Ovary (tissue), 9 donors: ENCODE results near the gene BAHCC1. TPM values are rescaled to one million over a fixed set of nuclear protein-coding genes. Genes with fewer than 3 reads are reported as not detected.

ENCODE experiments used
- DNase-seq, 5 donors: peaks; one replicate each; pipeline ENCODE4 v3.0.0-alpha.2; 2019 to 2020
- H3K27ac ChIP-seq, 2 donors: fragments of 200-600 bp; one replicate each; pipeline versions ENCODE4 v1.5.1 to v1.8.0; 2019 to 2022
- H3K27me3 ChIP-seq: fragments of 200-600 bp; one replicate; pipeline ENCODE4 v1.8.0; 2022
- H3K36me3 ChIP-seq: fragments of 200-600 bp; sonication (generic); one replicate; pipeline ENCODE4 v1.5.1; 2019
- H3K4me1 ChIP-seq: one replicate; pipeline ENCODE4 v1.8.1; 2013; ENCODE audit warnings: mild to moderate bottlenecking, moderate library complexity; ENCODE audit not compliant: insufficient read depth
- H3K4me3 ChIP-seq: fragments of 200-600 bp; sonication (generic); one replicate; pipeline ENCODE4 v1.5.1; 2017
- H3K9me3 ChIP-seq, 2 donors: fragments of 200-600 bp in 1 of 2; sonication (generic) in 1 of 2; one replicate each; pipeline versions ENCODE4 v1.5.1 to v1.8.1; 2013 to 2019; ENCODE audit warnings: mild to moderate bottlenecking in 1 of 2, moderate library complexity in 1 of 2
- CTCF ChIP-seq, 3 donors: fragments of 450-650 bp in 2 of 3; fragments of 200-600 bp in 1 of 3; IDR thresholded peaks; one replicate each; pipeline versions ENCODE4 v1.5.1 to v1.8.0; 2016 to 2022; ENCODE audit warnings: antibody characterized with exemption in 3 of 3, mild to moderate bottlenecking in 1 of 3
- EP300 ChIP-seq: sonication (generic); formaldehyde crosslinking; IDR thresholded peaks from one replicate; pipeline ENCODE4 v1.6.1; 2017; ENCODE audit warnings: antibody characterized with exemption
- POLR2A ChIP-seq: fragments of 450-650 bp; IDR thresholded peaks from one replicate; pipeline ENCODE4 v1.6.1; 2017; ENCODE audit warnings: antibody characterized with exemption, mild to moderate bottlenecking, moderate library complexity
- WGBS, 3 donors: extraction: QIAGEN DNeasy Blood & Tissue Kit in 1 of 3; methylation state at CpG; one replicate each; pipeline versions ENCODE4 v1.1.5 to v1.1.7; 2013 to 2017; 5-methylcytosine and 5-hydroxymethylcytosine counted together
- intact Hi-C, 4 donors: fragments of 100-400 bp; cut with DNase I; formaldehyde crosslinking; loops; one replicate each; pipeline versions ENCODE4 v1.11.0 to v1.15.1; 2022 to 2023
- polyA plus RNA-seq, 2 donors: library from polyadenylated mRNA; stranded (reverse); fragments of 200-250 nt in 1 of 2; fragments of 350-450 nt in 1 of 2; fragmentation: Illumina TruSeq in 1 of 2; extraction: RNeasy Lipid Tissue Mini Kit (QIAGEN cat#74804) in 1 of 2; gene quantifications; one replicate each; pipeline ENCODE4 v1.2.3, GENCODE V29; 2013 to 2014
- total RNA-seq, 7 donors: library from RNA; depleted of rRNA in 2 of 7; stranded (reverse); fragments of >200 nt in 2 of 7; fragmentation: NEBNext Ultra II Directional in 3 of 7; extraction: Animal tissue kit (Norgen Biotek cat#: 25700) in 3 of 7; gene quantifications; one replicate each; pipeline versions ENCODE4 v1.1.0 to v1.2.4, GENCODE V29; 2016 to 2023
- donor health status: DM: no; HTN: no; CAD: no; lungs with moderate emphysema.
- donor health status: DM: no; HTN: no; CAD: no.
- donor health status: Bipolar disorder and iron deficiency.
- donor health status: DM: yes; HTN: yes; CAD: no.
- donor health status: DM: no; HTN: no; CAD: no.
- donor health status: DM: yes; HTN: yes; CAD: no.

Gene BAHCC1
- total and polyA plus RNA-seq, 9 donors = 1.9 to 31.9 (median 18.4) TPM

GRCh38 chr17:81404558-81405165 is 9.4 kb downstream of the BAHCC1 start:
- DNase-seq = no peak
- Histone ChIP-seq H3K9me3 (no peaks in the 10 kb centered on the region), H3K27ac (peak overlapping the region in 1 of 2 donors; percentile 69), H3K4me1 (peaks cover 26% of the 10 kb centered on the region), H3K36me3 (no peaks in the 10 kb centered on the region), H3K4me3 (peak overlapping the region; percentile 5), H3K27me3 (no peaks in the 10 kb centered on the region)
- intact Hi-C loops = loop anchor here in 3 of 4 donors (5.0 to 10.0 kb wide), 3 partner anchors 78 to 108 kb away; partner anchors contain the start of gene ACTG1 (in 1 of the 3)
- no peak for TF ChIP-seq CTCF (IDR thresholded peaks at IDR 0.05)
- no peak for TF ChIP-seq POLR2A
- TF ChIP-seq EP300 = no peak
- 43 to 58% (median 55%) methylated on average over 11 of the region's 11 CpGs for WGBS, 3 donors

GRCh38 chr17:81405411-81405872 is 10.2 kb downstream of the BAHCC1 start:
- peak; percentile 83 to 92 (median 90) for DNase-seq
- intact Hi-C loops = loop anchor here in 1 of 4 donors (10.0 kb wide), 1 partner anchor 79 kb away; no protein-coding TSS in a partner anchor
- Histone ChIP-seq H3K27ac (peak overlapping the region in 1 of 2 donors; percentile 69), H3K9me3 (no peaks in the 10 kb centered on the region), H3K4me1 (peaks cover 26% of the 10 kb centered on the region), H3K27me3 (no peaks in the 10 kb centered on the region), H3K4me3 (peak overlapping the region; percentile 5), H3K36me3 (no peaks in the 10 kb centered on the region)
- WGBS, 3 donors = 20 to 25% (median 25%) methylated on average over 7 of the region's 7 CpGs
- TF ChIP-seq EP300 = peak; percentile 88
- no peak for TF ChIP-seq CTCF (IDR thresholded peaks at IDR 0.05)

- 82 to 89% (median 88%) methylated on average over 42 of the region's 42 CpGs for WGBS, 3 donors
- Histone ChIP-seq H3K4me1 (peaks cover 23% of the 10 kb centered on the region), H3K36me3 (no peaks in the 10 kb centered on the region), H3K27ac (no peak overlapping the region), H3K4me3 (peak overlapping the region; percentile 14), H3K9me3 (no peaks in the 10 kb centered on the region), H3K27me3 (no peaks in the 10 kb centered on the region)
- intact Hi-C loops = loop anchor here in 1 of 4 donors (10.0 kb wide), 1 partner anchor 78 kb away; no protein-coding TSS in a partner anchor
- DNase-seq = peak in 1 of 5 donors; percentile 57
- TF ChIP-seq CTCF (IDR thresholded peaks at IDR 0.05) (no peak), EP300 (no peak), POLR2A (no peak)
Measured at GRCh38 chr17:81406117-81406953, 11.1 kb downstream of the BAHCC1 start.

- Histone ChIP-seq H3K36me3 (no peaks in the 10 kb centered on the region), H3K27ac (no peak overlapping the region), H3K27me3 (no peaks in the 10 kb centered on the region), H3K4me3 (no peak overlapping the region), H3K9me3 (no peaks in the 10 kb centered on the region), H3K4me1 (peaks cover 16% of the 10 kb centered on the region)
- TF ChIP-seq EP300 = no peak
- no peak for TF ChIP-seq CTCF (IDR thresholded peaks at IDR 0.05)
- no peak for TF ChIP-seq POLR2A
- DNase-seq = no peak
- 85 to 96% (median 92%) methylated on average over 13 to 14 of the region's 14 CpGs for WGBS, 3 donors
- intact Hi-C loops = loop anchor here in 1 of 4 donors (10.0 kb wide), 1 partner anchor 77 kb away; no protein-coding TSS in a partner anchor
Measured at GRCh38 chr17:81408049-81408448, 12.8 kb downstream of the BAHCC1 start.
